SK-N-SH (cell line): ENCODE results near the gene RRP8.

Source experiments
- CTCF ChIP-seq: fragments of 200-600 bp; sonication (generic); IDR thresholded peaks from 2 replicates; pipeline ENCODE4 v1.6.1; 2017; ENCODE audit warnings: antibody characterized with exemption, mild to moderate bottlenecking, moderate library complexity
- EZH2phosphoT487 ChIP-seq: fragments of 200-600 bp; sonication (generic); IDR thresholded peaks from 2 replicates; pipeline ENCODE4 v1.6.1; 2017; ENCODE audit warnings: low read depth, mixed run types, mild to moderate bottlenecking, antibody characterized with exemption, moderate library complexity, borderline replicate concordance
- GABPA ChIP-seq: IDR thresholded peaks from 2 replicates; pipeline ENCODE4 v1.4.0; 2012; ENCODE audit warnings: low read depth, mild to moderate bottlenecking
- MXI1 ChIP-seq: IDR thresholded peaks from 2 replicates; pipeline ENCODE4 v1.6.1; 2012; ENCODE audit warnings: mild to moderate bottlenecking, low read depth, low read length, improper control_type of control experiment
- POLR2AphosphoS5 ChIP-seq: IDR thresholded peaks from 2 replicates; pipeline ENCODE4 v1.6.1; 2012; ENCODE audit warnings: low read depth, low read length
- SIN3A ChIP-seq: IDR thresholded peaks from 2 replicates; pipeline ENCODE4 v1.6.1; 2012; ENCODE audit warnings: low read depth, mild to moderate bottlenecking, low read length, moderate library complexity, borderline replicate concordance
- SMC3 ChIP-seq: IDR thresholded peaks from 2 replicates; pipeline ENCODE4 v1.6.1; 2012; ENCODE audit warnings: low read depth, low read length, improper control_type of control experiment
- YY1 ChIP-seq: IDR thresholded peaks from 2 replicates; pipeline ENCODE4 v1.4.0; 2012; ENCODE audit warnings: low read depth, mild to moderate bottlenecking
- ZBTB33 ChIP-seq: IDR thresholded peaks from 2 replicates; pipeline ENCODE4 v1.4.0; 2012; ENCODE audit warnings: low read depth, borderline replicate concordance
- TF ChIP-seq, protein P1 (sequence below): IDR thresholded peaks from 2 replicates; pipeline ENCODE4 v1.6.1; 2012; ENCODE audit warnings: mild to moderate bottlenecking, low read depth, low read length, moderate library complexity

DNA sequence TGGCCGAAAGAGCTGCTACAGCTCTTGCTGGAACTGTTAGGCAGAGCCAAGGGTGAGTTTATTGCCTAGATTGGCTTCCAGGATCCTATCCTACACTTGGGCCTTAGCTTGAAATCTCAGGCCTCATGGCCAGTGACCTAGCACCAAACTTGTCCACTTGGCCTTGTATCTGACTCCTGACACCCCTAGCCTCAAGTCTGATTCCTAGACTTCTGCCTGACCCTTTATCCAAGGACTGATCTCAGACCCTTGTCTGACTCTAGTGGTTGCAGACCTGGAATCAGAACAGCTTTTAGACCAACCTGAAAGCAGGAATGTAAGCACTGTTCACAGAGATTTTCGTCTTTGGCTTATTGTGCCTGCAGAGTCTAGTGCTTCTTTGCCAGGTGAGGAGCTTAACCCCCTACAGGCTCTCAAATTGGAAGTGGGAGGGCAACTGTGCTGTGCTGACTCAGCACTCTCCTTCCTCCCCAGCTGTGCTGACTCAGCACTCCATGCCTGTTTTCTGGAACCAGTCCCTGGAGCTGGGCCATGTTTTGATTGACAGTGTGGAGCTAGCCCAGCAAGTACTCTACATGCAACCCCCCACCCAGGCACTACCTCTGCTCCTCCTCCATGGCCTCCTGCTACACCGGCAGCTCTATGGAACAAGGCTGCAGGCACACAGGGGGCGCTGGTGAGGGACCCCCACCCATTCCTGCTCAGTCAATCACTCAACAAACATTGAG lies 35.1 kb downstream of the RRP8 start:
- peak; percentile 41; the same call in 1 of the 2 replicates for TF ChIP-seq POLR2AphosphoS5
- no peak for TF ChIP-seq YY1
- TF ChIP-seq, protein P1, sequence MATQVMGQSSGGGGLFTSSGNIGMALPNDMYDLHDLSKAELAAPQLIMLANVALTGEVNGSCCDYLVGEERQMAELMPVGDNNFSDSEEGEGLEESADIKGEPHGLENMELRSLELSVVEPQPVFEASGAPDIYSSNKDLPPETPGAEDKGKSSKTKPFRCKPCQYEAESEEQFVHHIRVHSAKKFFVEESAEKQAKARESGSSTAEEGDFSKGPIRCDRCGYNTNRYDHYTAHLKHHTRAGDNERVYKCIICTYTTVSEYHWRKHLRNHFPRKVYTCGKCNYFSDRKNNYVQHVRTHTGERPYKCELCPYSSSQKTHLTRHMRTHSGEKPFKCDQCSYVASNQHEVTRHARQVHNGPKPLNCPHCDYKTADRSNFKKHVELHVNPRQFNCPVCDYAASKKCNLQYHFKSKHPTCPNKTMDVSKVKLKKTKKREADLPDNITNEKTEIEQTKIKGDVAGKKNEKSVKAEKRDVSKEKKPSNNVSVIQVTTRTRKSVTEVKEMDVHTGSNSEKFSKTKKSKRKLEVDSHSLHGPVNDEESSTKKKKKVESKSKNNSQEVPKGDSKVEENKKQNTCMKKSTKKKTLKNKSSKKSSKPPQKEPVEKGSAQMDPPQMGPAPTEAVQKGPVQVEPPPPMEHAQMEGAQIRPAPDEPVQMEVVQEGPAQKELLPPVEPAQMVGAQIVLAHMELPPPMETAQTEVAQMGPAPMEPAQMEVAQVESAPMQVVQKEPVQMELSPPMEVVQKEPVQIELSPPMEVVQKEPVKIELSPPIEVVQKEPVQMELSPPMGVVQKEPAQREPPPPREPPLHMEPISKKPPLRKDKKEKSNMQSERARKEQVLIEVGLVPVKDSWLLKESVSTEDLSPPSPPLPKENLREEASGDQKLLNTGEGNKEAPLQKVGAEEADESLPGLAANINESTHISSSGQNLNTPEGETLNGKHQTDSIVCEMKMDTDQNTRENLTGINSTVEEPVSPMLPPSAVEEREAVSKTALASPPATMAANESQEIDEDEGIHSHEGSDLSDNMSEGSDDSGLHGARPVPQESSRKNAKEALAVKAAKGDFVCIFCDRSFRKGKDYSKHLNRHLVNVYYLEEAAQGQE, result no peak
- peak; percentile 25; the same call in 1 of the 2 replicates for TF ChIP-seq CTCF
- no peak for TF ChIP-seq SMC3
- peak; percentile 84; the same call in 1 of the 2 replicates for TF ChIP-seq SIN3A
- no peak for TF ChIP-seq MXI1
- no peak for TF ChIP-seq ZBTB33
- no peak for TF ChIP-seq GABPA
- no peak for TF ChIP-seq EZH2phosphoT487
